G401.6 (cell line): ENCODE measurements around the gene GSK3B.
"Not testable (repeated sequence)": the region's sequence is repeated elsewhere in the genome, so short reads cannot be mapped to it uniquely, and the experiment has no call there.

Experiments
- FAIRE-seq: peaks from 2 replicates; lab custom pipeline; 2012; peaks lifted over from hg19 to GRCh38; lab: Jason Lieb, UNC

Gene GSK3B

GRCh38 chr3:119933207-119933606 lies 161.0 kb downstream of the GSK3B start:
- no peak for FAIRE-seq

- FAIRE-seq = no peak
Measured at GRCh38 chr3:119930286-119930685, 164.0 kb downstream of the GSK3B start.

- FAIRE-seq = no peak
Measured at GRCh38 chr3:119927190-119927589, 167.1 kb downstream of the GSK3B start.

GRCh38 chr3:119924111-119925094 lies 169.8 kb downstream of the GSK3B start:
- FAIRE-seq = no peak

GRCh38 chr3:119918992-119919933 lies 175.0 kb downstream of the GSK3B start:
- peak; percentile 40 for FAIRE-seq

GRCh38 chr3:119913021-119913420 lies 181.2 kb downstream of the GSK3B start:
- no peak for FAIRE-seq

GRCh38 chr3:119912220-119912619 lies 182.0 kb downstream of the GSK3B start:
- no peak for FAIRE-seq

- no peak for FAIRE-seq
Measured at GRCh38 chr3:119911748-119912147, 182.5 kb downstream of the GSK3B start.

GRCh38 chr3:119902061-119902460 lies 192.2 kb downstream of the GSK3B start:
- FAIRE-seq = peak; percentile 15

GRCh38 chr3:119901148-119901547 lies 193.1 kb downstream of the GSK3B start:
- no peak for FAIRE-seq

GRCh38 chr3:119899192-119899511 lies 195.1 kb downstream of the GSK3B start:
- FAIRE-seq = no peak

GRCh38 chr3:119898478-119899191 lies 195.6 kb downstream of the GSK3B start:
- no peak for FAIRE-seq

- FAIRE-seq = no peak
Measured at GRCh38 chr3:119894195-119894594, 200.1 kb downstream of the GSK3B start.

- no peak for FAIRE-seq
Measured at GRCh38 chr3:119893769-119894168, 200.5 kb downstream of the GSK3B start.

GRCh38 chr3:119891944-119892721 lies 202.1 kb downstream of the GSK3B start:
- peak; percentile 95 for FAIRE-seq

GRCh38 chr3:119888681-119889080 lies 205.6 kb downstream of the GSK3B start:
- FAIRE-seq = not testable (repeated sequence)

GRCh38 chr3:119885746-119886530 lies 208.3 kb downstream of the GSK3B start:
- FAIRE-seq = no peak

- no peak for FAIRE-seq
Measured at GRCh38 chr3:119884161-119884557, 210.1 kb downstream of the GSK3B start.

GRCh38 chr3:119883461-119884160 lies 210.6 kb downstream of the GSK3B start:
- FAIRE-seq = no peak

GRCh38 chr3:119880966-119881365 lies 213.3 kb downstream of the GSK3B start:
- FAIRE-seq = no peak
